ENCODE data around the gene TAP1. TPM values are rescaled to one million over a fixed set of nuclear protein-coding genes. Genes with fewer than 3 reads are reported as not detected.

The TAP1 gene
- total RNA-seq, 1 experiment from 2014 or later: 74.7 TPM

- TF ChIP-seq REST (IDR thresholded peaks at IDR 0.05; ENCODE audit: insufficient read depth in 1 of 2, low read depth in 2 of 2, low read length in 1 of 2) (no peak), POLR2AphosphoS5 (IDR thresholded peaks at IDR 0.05; ENCODE audit: low read depth, low read length) (no peak), SIN3A (IDR thresholded peaks at IDR 0.05; ENCODE audit: borderline replicate concordance, insufficient read depth, low read depth, low read length) (0 out of 2 replicates have a peak, but pooled peaks have one; percentile 20), CTCF (IDR thresholded peaks at IDR 0.05) (no peak)
- Histone ChIP-seq H3K36me3 (ENCODE audit: control insufficient read depth, insufficient read depth, low read length) (peaks cover 4% of the 10 kb centered on the region; the same call in 1 of the 2 replicates), H3K27ac (ENCODE audit: low read length) (peak overlapping the region; percentile 92), H3K27me3 (ENCODE audit: control insufficient read depth, insufficient read depth, low read length) (no peaks in the 10 kb centered on the region), H3K4me3 (ENCODE audit: low read depth in 2 of 2, low read length in 2 of 2) (peak overlapping the region; percentile 77 to 79), H3K4me1 (ENCODE audit: control insufficient read depth, insufficient read depth, low read length) (peaks cover 9% of the 10 kb centered on the region), H3K9me3 (ENCODE audit: control insufficient read depth, insufficient read depth, low read depth, low read length) (no peaks in the 10 kb centered on the region)
- BruUV-seq (replicated peaks): no TSS peak
- ATAC-seq (peak; percentile 39), DNase-seq (ENCODE audit: low read depth, low spot score) (no peak)
- intact Hi-C loops (cut with micrococcal nuclease; ENCODE audit: unreplicated experiment): no loop called here
- ChIA-PET POLR2A (interaction anchor here (0.6 to 1.3 kb wide), 2 partner anchors 15 to 24 kb away, joined by 3 to 4 read pairs; partner anchors contain the start of gene TAP2), CTCF (interaction anchor here (0.8 to 3.9 kb wide), 5 partner anchors 8 to 41 kb away, joined by 3 to 47 read pairs (median 4); partner anchors contain the start of gene TAP2)
- in situ Hi-C loops (cut with HindIII; ENCODE audit: low pct_unique_long_range_greater_than_20kb, low sequenced_read_pairs): no loop called here
These were observed 512 bp downstream of the TAP1 start for GRCh38 chr6:32852844-32853540.

GRCh38 chr6:32852018-32852843 lies 1.3 kb downstream of the TAP1 start:
- TF ChIP-seq SIN3A (IDR thresholded peaks at IDR 0.05; ENCODE audit: borderline replicate concordance, insufficient read depth, low read depth, low read length) (no peak), POLR2AphosphoS5 (IDR thresholded peaks at IDR 0.05; ENCODE audit: low read depth, low read length) (no peak), CTCF (IDR thresholded peaks at IDR 0.05) (no peak), TCF7L2 (IDR thresholded peaks at IDR 0.05; ENCODE audit: low read depth, low read length) (no peak), REST (IDR thresholded peaks at IDR 0.05; ENCODE audit: insufficient read depth in 1 of 2, low read depth in 2 of 2, low read length in 1 of 2) (no peak)
- Histone ChIP-seq H3K36me3 (ENCODE audit: control insufficient read depth, insufficient read depth, low read length) (peaks cover 4% of the 10 kb centered on the region; the same call in 1 of the 2 replicates), H3K27me3 (ENCODE audit: control insufficient read depth, insufficient read depth, low read length) (no peaks in the 10 kb centered on the region), H3K4me3 (ENCODE audit: low read depth in 2 of 2, low read length in 2 of 2) (peak overlapping the region; percentile 77 to 79), H3K4me1 (ENCODE audit: control insufficient read depth, insufficient read depth, low read length) (peaks cover 9% of the 10 kb centered on the region), H3K9me3 (ENCODE audit: control insufficient read depth, insufficient read depth, low read depth, low read length) (no peaks in the 10 kb centered on the region), H3K27ac (ENCODE audit: low read length) (peak overlapping the region; percentile 92)
- DNase-seq (ENCODE audit: low read depth, low spot score) (no peak), ATAC-seq (no peak)
- intact Hi-C loops (cut with micrococcal nuclease; ENCODE audit: unreplicated experiment): no loop called here
- BruUV-seq (replicated peaks): no TSS peak
- POLR2A ChIA-PET: no interaction called here
- CTCF ChIA-PET: interaction anchor here (1.2 to 3.9 kb wide), 3 partner anchors 13 to 17 kb away, joined by 4 to 47 read pairs (median 9); partner anchors contain the start of gene TAP2
- in situ Hi-C loops (cut with HindIII; ENCODE audit: low pct_unique_long_range_greater_than_20kb, low sequenced_read_pairs): no loop called here

Measured in Panc1 (cell line).